Mesendoderm (in vitro differentiated cells): Measurements from ENCODE around the gene FOXJ1.

Experiments
- DNase-seq: peaks from one replicate; pipeline ENCODE4 v3.0.0; 2013
- H2AK5ac ChIP-seq: 2 replicates; pipeline ENCODE4 v1.6.1; 2013; ENCODE audit warnings: low read length, inconsistent platforms
- H2BK120ac ChIP-seq: 2 replicates; pipeline ENCODE4 v1.6.1; 2013; ENCODE audit warnings: low read depth, mild to moderate bottlenecking, low read length, moderate library complexity, mixed read lengths
- H2BK15ac ChIP-seq: replicated peaks from 2 replicates; pipeline ENCODE4 v1.6.1; 2013; ENCODE audit warnings: low read depth, mild to moderate bottlenecking, moderate library complexity
- H2BK5ac ChIP-seq: 2 replicates; pipeline ENCODE4 v1.6.1; 2013; ENCODE audit warnings: low read length, inconsistent platforms
- H3K18ac ChIP-seq: 2 replicates; pipeline ENCODE4 v1.6.1; 2013; ENCODE audit warnings: mild to moderate bottlenecking, low read length, mixed read lengths
- H3K23ac ChIP-seq: one replicate; pipeline ENCODE4 v1.6.1; 2013; ENCODE audit warnings: low read length
- H3K27ac ChIP-seq: 2 replicates; pipeline ENCODE4 v1.5.1; 2013; ENCODE audit warnings: low read depth, mild to moderate bottlenecking, inconsistent platforms, low read length, moderate library complexity
- H3K27me3 ChIP-seq: 2 replicates; pipeline ENCODE4 v1.6.1; 2013; ENCODE audit warnings: low read length, control low read depth, mild to moderate bottlenecking, inconsistent platforms; ENCODE audit not compliant: insufficient read depth, poor library complexity
- H3K36me3 ChIP-seq: 2 replicates; pipeline ENCODE4 v1.6.1; 2013; ENCODE audit warnings: low read length, inconsistent platforms; ENCODE audit not compliant: control insufficient read depth, insufficient read depth
- H3K4ac ChIP-seq: one replicate; pipeline ENCODE4 v1.6.1; 2013; ENCODE audit warnings: low read depth, mild to moderate bottlenecking, low read length, moderate library complexity
- H3K4me1 ChIP-seq: 2 replicates; pipeline ENCODE4 v1.6.1; 2013; ENCODE audit warnings: low read depth, low read length, inconsistent platforms; ENCODE audit not compliant: control insufficient read depth
- H3K4me2 ChIP-seq: 2 replicates; pipeline ENCODE4 v1.6.1; 2013; ENCODE audit warnings: low read length
- H3K4me3 ChIP-seq: 2 replicates; pipeline ENCODE4 v1.5.1; 2013; ENCODE audit warnings: mild to moderate bottlenecking, low read length
- H3K56ac ChIP-seq: one replicate; pipeline ENCODE4 v1.6.1; 2013; ENCODE audit warnings: low read length
- H3K79me1 ChIP-seq: 2 replicates; pipeline ENCODE4 v1.6.1; 2013; ENCODE audit warnings: low read length, inconsistent platforms
- H3K79me2 ChIP-seq: 2 replicates; pipeline ENCODE4 v1.6.1; 2013; ENCODE audit warnings: mild to moderate bottlenecking, low read length; ENCODE audit not compliant: control insufficient read depth, insufficient read depth
- H3K9ac ChIP-seq: 2 replicates; pipeline ENCODE4 v1.6.1; 2013; ENCODE audit warnings: low read length, inconsistent platforms
- H4K5ac ChIP-seq: one replicate; pipeline ENCODE4 v1.6.1; 2013; ENCODE audit warnings: low read length
- H4K8ac ChIP-seq: one replicate; pipeline ENCODE4 v1.6.1; 2013; ENCODE audit warnings: low read depth, mild to moderate bottlenecking, control low read depth, low read length, moderate library complexity
- WGBS: extraction: QIAGEN DNeasy Blood & Tissue Kit; methylation state at CpG from one replicate; pipeline ENCODE4 v1.1.7; 2013; ENCODE audit warnings: low lambda C conversion rate, missing lambda C conversion rate; ENCODE audit not compliant: insufficient coverage; ENCODE audit errors: extremely low coverage; 5-methylcytosine and 5-hydroxymethylcytosine counted together

Gene FOXJ1

GRCh38 chr17:76106703-76107102 is 34.3 kb downstream of the FOXJ1 start:
- H3K4me1 ChIP-seq, result peaks cover 2% of the 10 kb centered on the region
- H2BK120ac ChIP-seq, result no peak overlapping the region
- H2BK15ac ChIP-seq, result no peak overlapping the region
- no peak overlapping the region for H2AK5ac ChIP-seq
- H4K8ac ChIP-seq, result no peak overlapping the region
- no peak overlapping the region for H3K4me3 ChIP-seq
- peaks cover 10% of the 10 kb centered on the region for H3K79me1 ChIP-seq
- no peak overlapping the region for H4K5ac ChIP-seq
- no peak overlapping the region for H3K23ac ChIP-seq
- WGBS, result no CpG with 5 or more reads among the region's 3 CpGs
- H3K9ac ChIP-seq, result no peak overlapping the region
- no peaks in the 10 kb centered on the region for H3K36me3 ChIP-seq
- DNase-seq, result no peak
- H3K4me2 ChIP-seq, result no peak overlapping the region
- peaks cover 10% of the 10 kb centered on the region for H3K79me2 ChIP-seq
- H3K27ac ChIP-seq, result no peak overlapping the region
- H3K4ac ChIP-seq, result no peak overlapping the region
- no peaks in the 10 kb centered on the region for H3K27me3 ChIP-seq
- no peak overlapping the region for H3K18ac ChIP-seq
- no peak overlapping the region for H2BK5ac ChIP-seq
- no peak overlapping the region for H3K56ac ChIP-seq

- H3K36me3 ChIP-seq, result peaks cover 2% of the 10 kb centered on the region
- no peak overlapping the region for H3K4ac ChIP-seq
- H2AK5ac ChIP-seq, result no peak overlapping the region
- H3K79me2 ChIP-seq, result peaks cover 10% of the 10 kb centered on the region
- H3K4me1 ChIP-seq, result peaks cover 2% of the 10 kb centered on the region
- H4K5ac ChIP-seq, result no peak overlapping the region
- no peak overlapping the region for H3K18ac ChIP-seq
- peaks cover 10% of the 10 kb centered on the region for H3K79me1 ChIP-seq
- H3K4me2 ChIP-seq, result no peak overlapping the region
- H3K4me3 ChIP-seq, result no peak overlapping the region
- no peak overlapping the region for H3K23ac ChIP-seq
- no peak overlapping the region for H3K9ac ChIP-seq
- no peak overlapping the region for H4K8ac ChIP-seq
- WGBS, result no CpG with 5 or more reads among the region's 5 CpGs
- H2BK5ac ChIP-seq, result no peak overlapping the region
- H3K56ac ChIP-seq, result no peak overlapping the region
- no peaks in the 10 kb centered on the region for H3K27me3 ChIP-seq
- no peak overlapping the region for H2BK120ac ChIP-seq
- no peak overlapping the region for H2BK15ac ChIP-seq
- no peak for DNase-seq
- no peak overlapping the region for H3K27ac ChIP-seq
Observed at GRCh38 chr17:76104896-76105231, 36.2 kb downstream of the FOXJ1 start.

GRCh38 chr17:76104140-76104895 is 36.7 kb downstream of the FOXJ1 start:
- peaks cover 2% of the 10 kb centered on the region for H3K4me1 ChIP-seq
- peaks cover 10% of the 10 kb centered on the region for H3K79me2 ChIP-seq
- no peak overlapping the region for H2BK120ac ChIP-seq
- H3K18ac ChIP-seq, result peak overlapping the region; percentile 20
- H3K36me3 ChIP-seq, result peaks cover 2% of the 10 kb centered on the region
- H3K4me2 ChIP-seq, result no peak overlapping the region
- no peak overlapping the region for H2BK15ac ChIP-seq
- no peak overlapping the region for H2AK5ac ChIP-seq
- peak overlapping the region; percentile 21 for H3K27ac ChIP-seq
- H3K27me3 ChIP-seq, result no peaks in the 10 kb centered on the region
- H3K4me3 ChIP-seq, result no peak overlapping the region
- H3K9ac ChIP-seq, result peak overlapping the region; percentile 73
- no CpG with 5 or more reads among the region's 29 CpGs for WGBS
- peak overlapping the region; percentile 7 for H4K8ac ChIP-seq
- H3K56ac ChIP-seq, result peak overlapping the region; percentile 83
- H3K23ac ChIP-seq, result no peak overlapping the region
- H4K5ac ChIP-seq, result peak overlapping the region; percentile 94
- no peak for DNase-seq
- peaks cover 10% of the 10 kb centered on the region for H3K79me1 ChIP-seq
- peak overlapping the region; percentile 77 for H3K4ac ChIP-seq
- H2BK5ac ChIP-seq, result no peak overlapping the region

GRCh38 chr17:76103274-76104139 is 37.5 kb downstream of the FOXJ1 start, which contains the start of gene EXOC7:
TSS of gene EXOC7 (minus strand) at chr17:76103787. CDS start at chr17:76103692, 95 bp downstream.
- peaks cover 10% of the 10 kb centered on the region for H3K79me1 ChIP-seq
- H2BK15ac ChIP-seq, result no peak within 1 kb of the TSS
- no peak within 1 kb of the TSS for H2BK120ac ChIP-seq
- peak within 1 kb of the TSS; percentile 98 for H3K4me3 ChIP-seq
- peak within 1 kb of the TSS; percentile 98 for H3K9ac ChIP-seq
- H4K5ac ChIP-seq, result peak within 1 kb of the TSS; percentile 94
- peak within 1 kb of the TSS; percentile 99 for H3K4me2 ChIP-seq
- no CpG with 5 or more reads among the region's 55 CpGs for WGBS
- peak; percentile 95 for DNase-seq
- peaks cover 2% of the 10 kb centered on the region for H3K36me3 ChIP-seq
- peak within 1 kb of the TSS; percentile 21 for H3K27ac ChIP-seq
- H3K18ac ChIP-seq, result peak within 1 kb of the TSS; percentile 66
- peak within 1 kb of the TSS; percentile 100 for H3K56ac ChIP-seq
- H3K23ac ChIP-seq, result peak within 1 kb of the TSS; percentile 39
- H3K27me3 ChIP-seq, result no peaks in the 10 kb centered on the region
- peak within 1 kb of the TSS; percentile 83 for H2BK5ac ChIP-seq
- H2AK5ac ChIP-seq, result no peak within 1 kb of the TSS
- H3K79me2 ChIP-seq, result peaks cover 10% of the 10 kb centered on the region
- H3K4me1 ChIP-seq, result peaks cover 2% of the 10 kb centered on the region
- H3K4ac ChIP-seq, result peak within 1 kb of the TSS; percentile 77
- peak within 1 kb of the TSS; percentile 7 for H4K8ac ChIP-seq

GRCh38 chr17:76102944-76103273 is 38.1 kb downstream of the FOXJ1 start:
- no peak overlapping the region for H2BK120ac ChIP-seq
- peaks cover 2% of the 10 kb centered on the region for H3K36me3 ChIP-seq
- no peaks in the 10 kb centered on the region for H3K27me3 ChIP-seq
- H3K27ac ChIP-seq, result peak overlapping the region; percentile 10
- WGBS, result no CpG with 5 or more reads among the region's 4 CpGs
- H3K9ac ChIP-seq, result peak overlapping the region; percentile 98
- peak overlapping the region; percentile 98 for H3K4me3 ChIP-seq
- H2AK5ac ChIP-seq, result no peak overlapping the region
- peak overlapping the region; percentile 99 for H3K4me2 ChIP-seq
- H2BK15ac ChIP-seq, result no peak overlapping the region
- H2BK5ac ChIP-seq, result peak overlapping the region; percentile 13
- H4K5ac ChIP-seq, result no peak overlapping the region
- DNase-seq, result no peak
- no peak overlapping the region for H3K23ac ChIP-seq
- H3K56ac ChIP-seq, result peak overlapping the region; percentile 100
- peak overlapping the region; percentile 18 for H3K4ac ChIP-seq
- peaks cover 10% of the 10 kb centered on the region for H3K79me2 ChIP-seq
- peaks cover 2% of the 10 kb centered on the region for H3K4me1 ChIP-seq
- H3K79me1 ChIP-seq, result peaks cover 10% of the 10 kb centered on the region
- no peak overlapping the region for H4K8ac ChIP-seq
- H3K18ac ChIP-seq, result no peak overlapping the region
